ENCODE data around the gene SLC16A11. TPM values are rescaled to one million over a fixed set of nuclear protein-coding genes. Genes with fewer than 3 reads are reported as not detected.
A peak's percentile ranks its signal among the peaks of the same experiment; 100 is the strongest.

The SLC16A11 gene
- total RNA-seq, 2 donors from 2014 or later: 0.24 to 0.44 TPM

- Histone ChIP-seq H3K4me3 (ENCODE audit: low read length) (peak overlapping the region; percentile 100), H3K9ac (ENCODE audit: extremely low read depth, low read length, poor library complexity, severe bottlenecking) (peak overlapping the region; percentile 96), H3K9me3 (ENCODE audit: control insufficient read depth, low read length) (no peaks in the 10 kb centered on the region), H3K27me3 (ENCODE audit: control insufficient read depth, insufficient read depth, low read length, poor library complexity, severe bottlenecking) (no peaks in the 10 kb centered on the region), H3K36me3 (ENCODE audit: control insufficient read depth, insufficient read depth, low read length) (peaks cover 8% of the 10 kb centered on the region), H3K4me1 (ENCODE audit: control insufficient read depth, insufficient read depth, low read length) (no peaks in the 10 kb centered on the region), H3K27ac (ENCODE audit: low read depth, low read length) (no peak overlapping the region)
- H3K9me3 Mint-ChIP-seq: no peaks in the 10 kb centered on the region
- H3K36me3 Mint-ChIP-seq (ENCODE audit: low read depth): peaks cover 14% of the 10 kb centered on the region
- 80% methylated on average over 8 to 14 of the region's 14 CpGs for WGBS, 2 experiments (ENCODE audit: insufficient coverage in 1 of 2, insufficient read length in 1 of 2)
- no peak for DNase-seq
- no peak for TF ChIP-seq CTCF (conservative IDR thresholded peaks at IDR 0.05)
- H3K4me3 Mint-ChIP-seq: peak overlapping the region; percentile 94
- peaks cover 21% of the 10 kb centered on the region for H3K4me1 Mint-ChIP-seq
- no peaks in the 10 kb centered on the region for H3K27me3 Mint-ChIP-seq (ENCODE audit: insufficient read depth)
- H3K27ac Mint-ChIP-seq: peak overlapping the region; percentile 100
Measured at GRCh38 chr17:7011415-7011814, 32.5 kb downstream of the SLC16A11 start.

- no peak overlapping the region for H3K27ac ChIP-seq (ENCODE audit: low read depth, low read length)
- WGBS, 2 experiments (ENCODE audit: insufficient coverage in 1 of 2, insufficient read length in 1 of 2): 95% methylated on average over 2 of the region's 2 CpGs; no CpG with 5 or more reads in 1 of the 2 experiments
- H3K27me3 ChIP-seq (ENCODE audit: control insufficient read depth, insufficient read depth, low read length, poor library complexity, severe bottlenecking): no peaks in the 10 kb centered on the region
- Mint-ChIP-seq H3K27me3 (ENCODE audit: insufficient read depth) (no peaks in the 10 kb centered on the region), H3K9me3 (no peaks in the 10 kb centered on the region), H3K27ac (no peak overlapping the region), H3K36me3 (ENCODE audit: low read depth) (peaks cover 14% of the 10 kb centered on the region), H3K4me3 (peak overlapping the region; percentile 94), H3K4me1 (peaks cover 21% of the 10 kb centered on the region)
- H3K4me1 ChIP-seq (ENCODE audit: control insufficient read depth, insufficient read depth, low read length): no peaks in the 10 kb centered on the region
- H3K36me3 ChIP-seq (ENCODE audit: control insufficient read depth, insufficient read depth, low read length): peaks cover 8% of the 10 kb centered on the region
- peak overlapping the region; percentile 100 for H3K4me3 ChIP-seq (ENCODE audit: low read length)
- DNase-seq: no peak
- no peak overlapping the region for H3K9ac ChIP-seq (ENCODE audit: extremely low read depth, low read length, poor library complexity, severe bottlenecking)
- no peaks in the 10 kb centered on the region for H3K9me3 ChIP-seq (ENCODE audit: control insufficient read depth, low read length)
- no peak for TF ChIP-seq CTCF (conservative IDR thresholded peaks at IDR 0.05)
Measured at GRCh38 chr17:7010523-7010922, 33.4 kb downstream of the SLC16A11 start.

- Histone ChIP-seq H3K9me3 (ENCODE audit: control insufficient read depth, low read length) (no peaks in the 10 kb centered on the region), H3K36me3 (ENCODE audit: control insufficient read depth, insufficient read depth, low read length) (peaks cover 21% of the 10 kb centered on the region), H3K4me3 (ENCODE audit: low read length) (no peak overlapping the region), H3K4me1 (ENCODE audit: control insufficient read depth, insufficient read depth, low read length) (no peaks in the 10 kb centered on the region), H3K27me3 (ENCODE audit: control insufficient read depth, insufficient read depth, low read length, poor library complexity, severe bottlenecking) (no peaks in the 10 kb centered on the region), H3K9ac (ENCODE audit: extremely low read depth, low read length, poor library complexity, severe bottlenecking) (no peak overlapping the region), H3K27ac (ENCODE audit: low read depth, low read length) (no peak overlapping the region)
- Mint-ChIP-seq H3K4me1 (peaks cover 7% of the 10 kb centered on the region), H3K36me3 (ENCODE audit: low read depth) (peaks cover 9% of the 10 kb centered on the region), H3K27ac (no peak overlapping the region), H3K4me3 (no peak overlapping the region), H3K9me3 (no peaks in the 10 kb centered on the region), H3K27me3 (ENCODE audit: insufficient read depth) (no peaks in the 10 kb centered on the region)
- no peak for DNase-seq
- no peak for TF ChIP-seq CTCF (conservative IDR thresholded peaks at IDR 0.05)
- WGBS, 2 experiments (ENCODE audit: insufficient coverage in 1 of 2, insufficient read length in 1 of 2): 80% methylated on average over 2 of the region's 2 CpGs; no CpG with 5 or more reads in 1 of the 2 experiments
Measured at GRCh38 chr17:7007143-7007542, 36.7 kb downstream of the SLC16A11 start.
